Measurements from ENCODE around the gene PPP1CA.

DNA sequence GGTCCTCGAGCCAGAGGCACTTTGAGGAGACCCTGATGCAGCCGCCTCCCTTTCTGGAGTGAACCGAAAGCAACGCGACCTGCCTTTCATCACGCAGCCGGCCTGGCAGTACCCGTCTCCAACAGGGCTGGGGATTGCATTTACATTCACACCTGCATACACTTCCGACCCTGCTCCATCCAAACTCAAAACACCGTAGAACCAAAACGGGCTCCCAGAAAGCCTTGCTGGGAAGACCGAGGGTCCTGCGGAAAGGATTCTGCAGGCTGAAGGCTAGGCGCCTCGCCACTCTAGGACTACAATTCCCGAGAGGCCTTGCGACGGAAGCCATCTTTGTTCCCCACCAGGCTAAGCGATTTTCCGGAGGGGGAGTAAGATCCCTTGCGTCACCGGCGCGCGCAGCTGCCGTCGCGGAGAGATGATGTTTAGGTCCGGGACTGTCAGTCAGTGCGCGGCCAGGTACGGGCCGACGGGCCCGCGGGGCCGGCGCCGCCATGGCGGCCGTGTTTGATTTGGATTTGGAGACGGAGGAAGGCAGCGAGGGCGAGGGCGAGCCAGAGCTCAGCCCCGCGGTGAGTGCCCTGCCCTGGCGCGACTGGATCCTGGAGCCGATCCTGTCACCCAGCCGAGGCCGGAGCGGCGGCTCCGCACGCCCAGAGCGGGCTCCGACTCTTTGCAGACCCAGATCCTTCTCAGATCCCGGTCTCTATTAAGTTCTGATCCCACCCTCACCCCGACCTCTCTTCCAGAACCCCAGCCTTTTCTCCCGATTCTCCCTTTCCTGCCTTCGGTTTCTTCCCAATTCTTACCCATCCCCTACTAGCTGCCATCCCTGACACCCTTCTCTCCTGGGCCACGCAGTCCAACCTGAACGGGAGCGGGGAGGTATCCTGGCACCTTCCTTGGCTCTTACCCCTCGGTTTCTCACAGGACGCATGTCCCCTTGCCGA, 26.7 kb upstream of the PPP1CA start, which contains the start of gene RPS6KB2:
- TF ChIP-seq, protein P1, sequence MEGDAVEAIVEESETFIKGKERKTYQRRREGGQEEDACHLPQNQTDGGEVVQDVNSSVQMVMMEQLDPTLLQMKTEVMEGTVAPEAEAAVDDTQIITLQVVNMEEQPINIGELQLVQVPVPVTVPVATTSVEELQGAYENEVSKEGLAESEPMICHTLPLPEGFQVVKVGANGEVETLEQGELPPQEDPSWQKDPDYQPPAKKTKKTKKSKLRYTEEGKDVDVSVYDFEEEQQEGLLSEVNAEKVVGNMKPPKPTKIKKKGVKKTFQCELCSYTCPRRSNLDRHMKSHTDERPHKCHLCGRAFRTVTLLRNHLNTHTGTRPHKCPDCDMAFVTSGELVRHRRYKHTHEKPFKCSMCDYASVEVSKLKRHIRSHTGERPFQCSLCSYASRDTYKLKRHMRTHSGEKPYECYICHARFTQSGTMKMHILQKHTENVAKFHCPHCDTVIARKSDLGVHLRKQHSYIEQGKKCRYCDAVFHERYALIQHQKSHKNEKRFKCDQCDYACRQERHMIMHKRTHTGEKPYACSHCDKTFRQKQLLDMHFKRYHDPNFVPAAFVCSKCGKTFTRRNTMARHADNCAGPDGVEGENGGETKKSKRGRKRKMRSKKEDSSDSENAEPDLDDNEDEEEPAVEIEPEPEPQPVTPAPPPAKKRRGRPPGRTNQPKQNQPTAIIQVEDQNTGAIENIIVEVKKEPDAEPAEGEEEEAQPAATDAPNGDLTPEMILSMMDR (IDR thresholded peaks at IDR 0.05), result no peak
- no peak for TF ChIP-seq RAD21 (conservative IDR thresholded peaks at IDR 0.05 in 1 of 2, IDR thresholded peaks at IDR 0.05 in 1 of 2)
- TF ChIP-seq CEBPB (IDR thresholded peaks at IDR 0.05), result peak; percentile 32 to 76; a peak in 2 of 4 replicates
- TF ChIP-seq NR3C1 (IDR thresholded peaks at IDR 0.05), result no peak
- TF ChIP-seq POLR2A (IDR thresholded peaks at IDR 0.05; ENCODE audit: low read length), result peak; percentile 82
- TF ChIP-seq, protein P2, sequence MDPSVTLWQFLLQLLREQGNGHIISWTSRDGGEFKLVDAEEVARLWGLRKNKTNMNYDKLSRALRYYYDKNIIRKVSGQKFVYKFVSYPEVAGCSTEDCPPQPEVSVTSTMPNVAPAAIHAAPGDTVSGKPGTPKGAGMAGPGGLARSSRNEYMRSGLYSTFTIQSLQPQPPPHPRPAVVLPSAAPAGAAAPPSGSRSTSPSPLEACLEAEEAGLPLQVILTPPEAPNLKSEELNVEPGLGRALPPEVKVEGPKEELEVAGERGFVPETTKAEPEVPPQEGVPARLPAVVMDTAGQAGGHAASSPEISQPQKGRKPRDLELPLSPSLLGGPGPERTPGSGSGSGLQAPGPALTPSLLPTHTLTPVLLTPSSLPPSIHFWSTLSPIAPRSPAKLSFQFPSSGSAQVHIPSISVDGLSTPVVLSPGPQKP (IDR thresholded peaks at IDR 0.05; ENCODE audit: low read depth, low read length), result no peak
- TF ChIP-seq, protein P3, sequence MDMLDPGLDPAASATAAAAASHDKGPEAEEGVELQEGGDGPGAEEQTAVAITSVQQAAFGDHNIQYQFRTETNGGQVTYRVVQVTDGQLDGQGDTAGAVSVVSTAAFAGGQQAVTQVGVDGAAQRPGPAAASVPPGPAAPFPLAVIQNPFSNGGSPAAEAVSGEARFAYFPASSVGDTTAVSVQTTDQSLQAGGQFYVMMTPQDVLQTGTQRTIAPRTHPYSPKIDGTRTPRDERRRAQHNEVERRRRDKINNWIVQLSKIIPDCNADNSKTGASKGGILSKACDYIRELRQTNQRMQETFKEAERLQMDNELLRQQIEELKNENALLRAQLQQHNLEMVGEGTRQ (IDR thresholded peaks at IDR 0.05), result no peak
- no peak for TF ChIP-seq CHD4 (IDR thresholded peaks at IDR 0.05; ENCODE audit: borderline replicate concordance)
- TF ChIP-seq MYC (IDR thresholded peaks at IDR 0.05; ENCODE audit: borderline replicate concordance, low read length), result 0 out of 2 replicates have a peak, but pooled peaks have one; percentile 39
- no peak; the same call in 2 of the 3 replicates for TF ChIP-seq SMC3 (IDR thresholded peaks at IDR 0.05)
